ENCODE data around the gene OR7A10.

OR7A10 gene

DNA sequence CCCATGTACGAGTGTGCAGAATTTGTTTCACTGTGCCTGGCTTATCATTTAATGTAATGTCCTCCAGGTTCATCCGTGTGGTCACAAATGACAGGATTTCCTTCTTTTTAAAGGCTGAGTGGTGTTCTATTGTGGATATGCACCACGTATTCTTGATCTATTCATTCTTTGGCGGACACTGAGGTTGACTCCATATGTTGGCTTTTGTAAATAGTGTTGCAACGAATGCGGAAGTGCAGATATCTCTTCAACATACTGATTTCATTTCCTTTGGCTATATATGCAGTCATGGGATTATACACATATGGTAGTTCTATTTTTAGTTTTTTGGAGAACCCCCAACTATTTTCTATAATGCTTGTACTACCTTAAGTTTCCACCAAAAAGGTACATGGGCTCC, 26.8 kb downstream of the OR7A10 start:
- no peak for DNase-seq (ENCODE audit: low read depth)
- TF ChIP-seq, protein P1, sequence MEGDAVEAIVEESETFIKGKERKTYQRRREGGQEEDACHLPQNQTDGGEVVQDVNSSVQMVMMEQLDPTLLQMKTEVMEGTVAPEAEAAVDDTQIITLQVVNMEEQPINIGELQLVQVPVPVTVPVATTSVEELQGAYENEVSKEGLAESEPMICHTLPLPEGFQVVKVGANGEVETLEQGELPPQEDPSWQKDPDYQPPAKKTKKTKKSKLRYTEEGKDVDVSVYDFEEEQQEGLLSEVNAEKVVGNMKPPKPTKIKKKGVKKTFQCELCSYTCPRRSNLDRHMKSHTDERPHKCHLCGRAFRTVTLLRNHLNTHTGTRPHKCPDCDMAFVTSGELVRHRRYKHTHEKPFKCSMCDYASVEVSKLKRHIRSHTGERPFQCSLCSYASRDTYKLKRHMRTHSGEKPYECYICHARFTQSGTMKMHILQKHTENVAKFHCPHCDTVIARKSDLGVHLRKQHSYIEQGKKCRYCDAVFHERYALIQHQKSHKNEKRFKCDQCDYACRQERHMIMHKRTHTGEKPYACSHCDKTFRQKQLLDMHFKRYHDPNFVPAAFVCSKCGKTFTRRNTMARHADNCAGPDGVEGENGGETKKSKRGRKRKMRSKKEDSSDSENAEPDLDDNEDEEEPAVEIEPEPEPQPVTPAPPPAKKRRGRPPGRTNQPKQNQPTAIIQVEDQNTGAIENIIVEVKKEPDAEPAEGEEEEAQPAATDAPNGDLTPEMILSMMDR (conservative IDR thresholded peaks at IDR 0.05; ENCODE audit: low read depth, low read length) = no peak
- no peak overlapping the region for H3K4me3 ChIP-seq (ENCODE audit: low read length)

DNA sequence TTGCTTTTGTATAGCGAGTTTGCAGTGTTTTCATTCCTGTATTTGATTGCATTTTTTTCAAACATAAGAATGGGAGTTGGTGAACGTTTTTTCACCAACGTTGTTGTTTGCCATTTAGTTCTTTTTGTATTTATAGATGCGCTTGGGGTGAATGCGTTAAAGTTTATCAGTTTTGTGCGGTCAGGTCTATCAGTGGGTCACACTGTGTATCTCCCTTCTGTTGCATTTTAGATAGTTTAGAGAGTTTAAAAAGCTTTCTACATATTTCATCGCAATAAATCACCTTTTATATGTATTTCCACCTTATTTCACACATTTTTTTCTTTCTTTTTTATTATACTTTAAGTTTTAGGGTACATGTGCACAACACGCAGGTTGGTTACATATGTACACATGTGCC, 30.1 kb downstream of the OR7A10 start:
- H3K4me3 ChIP-seq (ENCODE audit: low read length) = no peak overlapping the region
- TF ChIP-seq, protein P1 (conservative IDR thresholded peaks at IDR 0.05; ENCODE audit: low read depth, low read length) = no peak
- DNase-seq (ENCODE audit: low read depth) = no peak

- H3K4me3 ChIP-seq (ENCODE audit: low read length) = no peak overlapping the region
- DNase-seq (ENCODE audit: low read depth) = no peak
- TF ChIP-seq, protein P1 (conservative IDR thresholded peaks at IDR 0.05; ENCODE audit: low read depth, low read length) = no peak
Observed at GRCh38 chr19:14817052-14817451, 31.7 kb downstream of the OR7A10 start.

DNA sequence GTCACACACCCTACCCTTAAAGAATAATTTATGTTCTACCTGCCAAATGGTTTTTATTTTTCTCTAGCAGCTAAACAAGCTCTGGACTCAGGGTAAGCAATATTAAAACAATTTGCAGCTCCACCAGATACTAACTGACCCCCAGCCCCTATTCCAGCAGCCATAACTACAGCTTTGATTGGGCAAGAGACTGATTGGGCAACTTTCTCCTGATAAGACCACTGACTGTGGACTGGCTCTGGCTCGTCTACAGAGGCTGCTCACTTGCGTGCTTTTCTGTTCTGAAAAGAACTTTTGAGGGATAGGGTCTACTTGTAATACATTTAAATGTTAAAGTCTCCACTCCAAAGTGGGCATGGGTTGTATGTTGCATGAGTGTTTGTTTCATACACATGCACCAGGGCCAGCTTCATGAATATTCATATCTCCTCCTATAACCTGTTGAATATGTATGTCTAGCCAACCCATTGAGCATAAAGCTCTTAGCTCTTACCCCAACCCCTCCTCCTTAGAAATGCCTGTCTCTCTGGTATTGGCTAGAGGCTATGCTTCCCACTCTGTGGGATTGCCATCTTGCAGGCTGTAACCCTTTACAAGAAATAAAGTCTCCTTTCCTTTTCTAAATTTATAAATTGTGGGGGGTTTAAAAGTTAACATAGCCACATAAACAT, 33.6 kb downstream of the OR7A10 start:
- no peak overlapping the region for H3K4me3 ChIP-seq (ENCODE audit: low read length)
- TF ChIP-seq, protein P1 (conservative IDR thresholded peaks at IDR 0.05; ENCODE audit: low read depth, low read length) = no peak
- no peak for DNase-seq (ENCODE audit: low read depth)

GRCh38 chr19:14809272-14810057, 39.3 kb downstream of the OR7A10 start:
- no peak for DNase-seq (ENCODE audit: low read depth)
- TF ChIP-seq, protein P1 (conservative IDR thresholded peaks at IDR 0.05; ENCODE audit: low read depth, low read length) = no peak

GRCh38 chr19:14804765-14805164, 44.0 kb downstream of the OR7A10 start:
- TF ChIP-seq, protein P1 (conservative IDR thresholded peaks at IDR 0.05; ENCODE audit: low read depth, low read length) = no peak
- no peak overlapping the region for H3K4me3 ChIP-seq (ENCODE audit: low read length)
- no peak for DNase-seq (ENCODE audit: low read depth)

More at GRCh38 chr19:14809272-14810057, 39.3 kb downstream of the OR7A10 start:
- no peak overlapping the region for H3K4me3 ChIP-seq (ENCODE audit: low read length)

DNA sequence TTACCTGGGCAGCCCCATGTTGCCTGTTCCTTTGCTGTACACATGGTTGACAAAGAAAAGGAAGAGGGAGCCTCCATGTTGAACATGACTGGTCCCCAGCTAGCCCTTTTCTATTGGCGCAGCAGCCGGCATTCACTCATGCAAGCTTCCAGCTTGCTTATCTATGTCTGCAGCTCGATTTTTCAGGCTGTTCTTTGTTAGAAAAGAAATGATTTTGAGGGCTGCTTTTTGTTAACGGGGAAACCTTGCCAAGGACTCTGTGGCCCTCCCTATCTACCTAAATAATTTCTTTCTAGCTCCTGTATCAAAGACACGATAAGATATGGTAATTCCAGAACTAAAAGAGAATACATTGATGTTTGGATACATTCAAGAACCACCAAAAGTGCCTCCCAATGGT, 50.0 kb downstream of the OR7A10 start:
- TF ChIP-seq, protein P1 (conservative IDR thresholded peaks at IDR 0.05; ENCODE audit: low read depth, low read length) = no peak
- H3K4me3 ChIP-seq (ENCODE audit: low read length) = no peak overlapping the region
- no peak for DNase-seq (ENCODE audit: low read depth)
